Right forelimb (tissue), 1 donor: ENCODE results near the gene CHRNA4.

Source experiments
- DNase-seq: peaks from one replicate; pipeline ENCODE4 v3.0.0-alpha.2; 2018

Gene CHRNA4

GRCh38 chr20:63318391-63319163 lies 42.6 kb downstream of the CHRNA4 start:
- no peak for DNase-seq

- no peak for DNase-seq
Observed at GRCh38 chr20:63317601-63318291, 43.4 kb downstream of the CHRNA4 start.

- no peak for DNase-seq
Observed at GRCh38 chr20:63317061-63317460, 44.1 kb downstream of the CHRNA4 start.

- DNase-seq = no peak
Observed at GRCh38 chr20:63316502-63316921, 44.6 kb downstream of the CHRNA4 start.

- DNase-seq = no peak
Observed at GRCh38 chr20:63315731-63316491, 45.2 kb downstream of the CHRNA4 start.

- no peak for DNase-seq
Observed at GRCh38 chr20:63315240-63315689, 45.9 kb downstream of the CHRNA4 start.

GRCh38 chr20:63314566-63315239 lies 46.4 kb downstream of the CHRNA4 start:
- DNase-seq = no peak

GRCh38 chr20:63314015-63314471 lies 47.1 kb downstream of the CHRNA4 start:
- no peak for DNase-seq

- no peak for DNase-seq
Observed at GRCh38 chr20:63313349-63314014, 47.7 kb downstream of the CHRNA4 start.

GRCh38 chr20:63312690-63313348 lies 48.3 kb downstream of the CHRNA4 start:
- peak; percentile 67 for DNase-seq

GRCh38 chr20:63312273-63312672 lies 48.9 kb downstream of the CHRNA4 start:
- no peak for DNase-seq

GRCh38 chr20:63311833-63312243 lies 49.3 kb downstream of the CHRNA4 start:
- no peak for DNase-seq

- DNase-seq = no peak
Observed at GRCh38 chr20:63311186-63311832, 49.8 kb downstream of the CHRNA4 start.

GRCh38 chr20:63310265-63310991 lies 50.7 kb downstream of the CHRNA4 start:
- DNase-seq = no peak

GRCh38 chr20:63309261-63310071 lies 51.7 kb downstream of the CHRNA4 start:
- DNase-seq = peak; percentile 72

- no peak for DNase-seq
Observed at GRCh38 chr20:63308218-63308911, 52.8 kb downstream of the CHRNA4 start.

- DNase-seq = no peak
Observed at GRCh38 chr20:63307538-63308217, 53.5 kb downstream of the CHRNA4 start.
